Measurements from ENCODE around the gene TGM5. TPM values are rescaled to one million over a fixed set of nuclear protein-coding genes. Genes with fewer than 3 reads are reported as not detected.

TGM5 gene
- total RNA-seq, 1 experiment from 2014 or later: not detected

DNA sequence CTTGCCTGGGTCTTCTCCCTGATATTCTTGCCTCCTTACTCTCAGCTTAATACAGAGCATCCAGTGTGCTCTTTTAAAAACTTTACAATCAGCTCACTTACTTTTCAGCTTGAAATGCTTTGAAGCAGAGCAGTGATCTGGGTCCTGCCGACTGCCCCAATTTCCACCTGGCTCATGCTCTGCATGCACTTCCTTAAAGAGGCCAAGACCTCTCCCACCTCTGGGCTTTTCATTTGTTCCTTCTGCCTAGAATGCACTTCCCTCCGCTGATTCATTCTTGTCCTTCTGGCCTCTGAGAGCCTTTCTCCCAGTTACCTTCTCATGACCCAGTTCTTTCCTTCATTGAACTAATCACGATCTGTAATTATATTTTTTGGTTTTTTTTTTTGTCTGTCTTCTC is 83.5 kb downstream of the TGM5 start:
- no peak overlapping the region for H3K4me2 ChIP-seq (ENCODE audit: low read length)
- no peak overlapping the region for H3K4me3 ChIP-seq (replicated peaks in 1 of 2; ENCODE audit: low read depth in 1 of 2, low read length in 2 of 2)
- ChIA-PET CTCF (interaction anchor here (1.3 kb wide), 1 partner anchor 21 kb away, joined by 4 read pairs; no protein-coding TSS in a partner anchor), POLR2A (no interaction called here), RAD21 (ENCODE audit: low non-redundant PET in 1 of 2, low total read pairs in 2 of 2, uncharacterized antibody in 2 of 2, unreplicated experiment in 2 of 2) (no interaction called here)
- TF ChIP-seq SP1 (IDR thresholded peaks at IDR 0.05; ENCODE audit: low read depth) (no peak), FOSL1 (IDR thresholded peaks at IDR 0.05; ENCODE audit: low read depth) (no peak), ZFX (IDR thresholded peaks at IDR 0.05) (no peak), YY1 (IDR thresholded peaks at IDR 0.05; ENCODE audit: extremely low read depth, insufficient replicate concordance, low read depth, low read length) (no peak), SIN3A (IDR thresholded peaks at IDR 0.05; ENCODE audit: low read depth) (no peak), EGR1 (IDR thresholded peaks at IDR 0.05; ENCODE audit: low read depth) (no peak), POLR2A (IDR thresholded peaks at IDR 0.05; ENCODE audit: borderline replicate concordance, extremely low read depth, insufficient read depth, insufficient read length) (no peak), RAD21 (IDR thresholded peaks at IDR 0.05; ENCODE audit: low read depth) (no peak), EZH2 (IDR thresholded peaks at IDR 0.05) (no peak), ELF1 (IDR thresholded peaks at IDR 0.05; ENCODE audit: borderline replicate concordance, low read depth) (no peak)
- TF ChIP-seq, protein P1, sequence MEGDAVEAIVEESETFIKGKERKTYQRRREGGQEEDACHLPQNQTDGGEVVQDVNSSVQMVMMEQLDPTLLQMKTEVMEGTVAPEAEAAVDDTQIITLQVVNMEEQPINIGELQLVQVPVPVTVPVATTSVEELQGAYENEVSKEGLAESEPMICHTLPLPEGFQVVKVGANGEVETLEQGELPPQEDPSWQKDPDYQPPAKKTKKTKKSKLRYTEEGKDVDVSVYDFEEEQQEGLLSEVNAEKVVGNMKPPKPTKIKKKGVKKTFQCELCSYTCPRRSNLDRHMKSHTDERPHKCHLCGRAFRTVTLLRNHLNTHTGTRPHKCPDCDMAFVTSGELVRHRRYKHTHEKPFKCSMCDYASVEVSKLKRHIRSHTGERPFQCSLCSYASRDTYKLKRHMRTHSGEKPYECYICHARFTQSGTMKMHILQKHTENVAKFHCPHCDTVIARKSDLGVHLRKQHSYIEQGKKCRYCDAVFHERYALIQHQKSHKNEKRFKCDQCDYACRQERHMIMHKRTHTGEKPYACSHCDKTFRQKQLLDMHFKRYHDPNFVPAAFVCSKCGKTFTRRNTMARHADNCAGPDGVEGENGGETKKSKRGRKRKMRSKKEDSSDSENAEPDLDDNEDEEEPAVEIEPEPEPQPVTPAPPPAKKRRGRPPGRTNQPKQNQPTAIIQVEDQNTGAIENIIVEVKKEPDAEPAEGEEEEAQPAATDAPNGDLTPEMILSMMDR (IDR thresholded peaks at IDR 0.05 in 2 of 3, conservative IDR thresholded peaks at IDR 0.05 in 1 of 3; ENCODE audit: borderline replicate concordance in 1 of 3, insufficient read depth in 1 of 3, low read depth in 2 of 3, low read length in 2 of 3): no peak
- intact Hi-C loops (cut with micrococcal nuclease): no loop called here
- H3K9me3 ChIP-seq (ENCODE audit: control insufficient read depth in 1 of 2, insufficient read depth in 1 of 2, low read depth in 1 of 2, low read length in 2 of 2): no peaks in the 10 kb centered on the region
- DNase-seq (ENCODE audit: low read depth, low spot score) (no peak), ATAC-seq (no peak)
- H3K9ac ChIP-seq (ENCODE audit: low read length): no peak overlapping the region
- H3K27ac ChIP-seq (ENCODE audit: low read depth, low read length): no peak overlapping the region
- H3K27me3 ChIP-seq (ENCODE audit: insufficient read depth, low read length): no peaks in the 10 kb centered on the region
- H2AFZ ChIP-seq (ENCODE audit: low read depth, low read length, poor library complexity, severe bottlenecking): no peak overlapping the region
- no peaks in the 10 kb centered on the region for H3K9me2 ChIP-seq (ENCODE audit: insufficient read depth)
- H4K20me1 ChIP-seq (ENCODE audit: insufficient read depth): no peaks in the 10 kb centered on the region
- H3K4me1 ChIP-seq (ENCODE audit: control insufficient read depth in 1 of 2, insufficient read depth in 2 of 2, low read length in 2 of 2): peaks cover 10 to 19% of the 10 kb centered on the region in 2 experiments
- no peaks in the 10 kb centered on the region; a peak in 1 of 4 replicates for H3K36me3 ChIP-seq (ENCODE audit: control insufficient read depth in 1 of 2, insufficient read depth in 2 of 2, low read length in 2 of 2)
- no peaks in the 10 kb centered on the region; the same call in 1 of the 2 replicates for H3K79me2 ChIP-seq (ENCODE audit: insufficient read depth, low read length)
- no TSS peak for BruUV-seq (replicated peaks)

Other genes with a start within 250 kb of the TGM5 start
- 17.9 TPM for gene UBR1, start 160.9 kb downstream of the TGM5 start, total RNA-seq (2021; ENCODE audit: unreplicated experiment)
- gene TMEM62, start 133.3 kb downstream of the TGM5 start, total RNA-seq (2021; ENCODE audit: unreplicated experiment): 8.8 TPM
- gene CCNDBP1, start 81.5 kb downstream of the TGM5 start, total RNA-seq (2021; ENCODE audit: unreplicated experiment): 39.8 TPM
- not detected for gene EPB42, start 45.9 kb downstream of the TGM5 start, total RNA-seq (2021; ENCODE audit: unreplicated experiment)
- gene TGM7, start 35.3 kb upstream of the TGM5 start, total RNA-seq (2021; ENCODE audit: unreplicated experiment): not detected
- 4.7 TPM for gene LCMT2, start 63.6 kb upstream of the TGM5 start, total RNA-seq (2021; ENCODE audit: unreplicated experiment)
- gene ZSCAN29, start 104.1 kb upstream of the TGM5 start, total RNA-seq (2021; ENCODE audit: unreplicated experiment): 27.3 TPM
- gene TUBGCP4, start 104.2 kb upstream of the TGM5 start, total RNA-seq (2021; ENCODE audit: unreplicated experiment): 38.6 TPM
- 54.1 TPM for gene TP53BP1, start 226.2 kb upstream of the TGM5 start, total RNA-seq (2021; ENCODE audit: unreplicated experiment)